ENCODE data around the gene KCNMB2. TPM values are rescaled to one million over a fixed set of nuclear protein-coding genes. Genes with fewer than 3 reads are reported as not detected.

Gene KCNMB2
- total RNA-seq, 4 donors from 2014 or later, result not detected

DNA sequence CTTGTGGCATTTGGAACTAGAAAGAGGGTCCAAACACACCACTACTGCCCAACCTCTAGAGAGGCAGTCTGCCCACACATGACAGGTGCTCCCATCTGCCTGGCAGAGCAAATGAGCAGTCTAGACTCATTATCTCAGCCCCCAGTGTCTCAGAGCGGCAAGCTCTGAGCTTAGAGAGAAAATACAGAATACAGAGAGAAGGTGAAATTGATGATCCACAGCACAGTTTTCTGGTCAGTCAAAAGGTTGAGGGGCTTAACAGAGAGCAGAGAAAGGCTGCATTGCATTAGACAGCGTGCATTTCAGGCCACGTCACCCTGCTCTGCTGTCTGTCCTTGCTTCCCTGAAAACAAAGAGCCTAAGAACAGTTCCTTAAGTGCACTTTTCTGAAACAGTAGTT is 135.1 kb downstream of the KCNMB2 start:
- no peak overlapping the region for H3K27ac ChIP-seq
- peaks cover 0 to 3% of the 10 kb centered on the region in 2 donors for H3K4me1 ChIP-seq
- H3K27me3 ChIP-seq, result no peaks in the 10 kb centered on the region
- intact Hi-C loops (cut with DNase I; ENCODE audit: low total_unique reads) (no loop called here), in situ Hi-C loops (cut with MboI; ENCODE audit: low sequenced_read_pairs in 4 of 4) (no loop called here)
- H3K9me3 ChIP-seq, result no peaks in the 10 kb centered on the region
- TF ChIP-seq POLR2A (IDR thresholded peaks at IDR 0.05), result no peak
- TF ChIP-seq, protein P1, sequence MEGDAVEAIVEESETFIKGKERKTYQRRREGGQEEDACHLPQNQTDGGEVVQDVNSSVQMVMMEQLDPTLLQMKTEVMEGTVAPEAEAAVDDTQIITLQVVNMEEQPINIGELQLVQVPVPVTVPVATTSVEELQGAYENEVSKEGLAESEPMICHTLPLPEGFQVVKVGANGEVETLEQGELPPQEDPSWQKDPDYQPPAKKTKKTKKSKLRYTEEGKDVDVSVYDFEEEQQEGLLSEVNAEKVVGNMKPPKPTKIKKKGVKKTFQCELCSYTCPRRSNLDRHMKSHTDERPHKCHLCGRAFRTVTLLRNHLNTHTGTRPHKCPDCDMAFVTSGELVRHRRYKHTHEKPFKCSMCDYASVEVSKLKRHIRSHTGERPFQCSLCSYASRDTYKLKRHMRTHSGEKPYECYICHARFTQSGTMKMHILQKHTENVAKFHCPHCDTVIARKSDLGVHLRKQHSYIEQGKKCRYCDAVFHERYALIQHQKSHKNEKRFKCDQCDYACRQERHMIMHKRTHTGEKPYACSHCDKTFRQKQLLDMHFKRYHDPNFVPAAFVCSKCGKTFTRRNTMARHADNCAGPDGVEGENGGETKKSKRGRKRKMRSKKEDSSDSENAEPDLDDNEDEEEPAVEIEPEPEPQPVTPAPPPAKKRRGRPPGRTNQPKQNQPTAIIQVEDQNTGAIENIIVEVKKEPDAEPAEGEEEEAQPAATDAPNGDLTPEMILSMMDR (IDR thresholded peaks at IDR 0.05 in 4 of 5, conservative IDR thresholded peaks at IDR 0.05 in 1 of 5), result no peak
- DNase-seq (no peak), ATAC-seq (no peak)
- H3K4me3 ChIP-seq, result no peak overlapping the region
- no peaks in the 10 kb centered on the region for H3K36me3 ChIP-seq

DNA sequence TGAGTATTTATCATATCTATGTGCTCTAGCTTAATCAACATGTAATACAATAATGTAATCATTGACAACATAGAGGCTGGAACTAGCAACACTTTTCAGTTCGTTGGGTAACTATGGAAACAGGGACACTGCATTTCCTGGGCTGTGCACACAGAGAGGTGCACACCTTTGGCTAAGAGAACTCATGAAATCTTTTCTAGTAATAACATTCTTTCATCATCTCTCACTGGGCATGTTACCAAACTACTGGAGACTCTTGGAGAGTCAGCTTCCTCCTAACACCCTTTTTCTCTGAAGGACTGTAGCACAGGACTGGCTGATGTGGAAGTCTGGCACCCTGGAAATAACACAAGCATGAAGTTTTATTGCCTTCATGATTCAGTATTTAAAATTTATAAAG is 135.6 kb downstream of the KCNMB2 start:
- H3K27me3 ChIP-seq, result no peaks in the 10 kb centered on the region
- intact Hi-C loops (cut with DNase I; ENCODE audit: low total_unique reads), result no loop called here
- H3K36me3 ChIP-seq, result no peaks in the 10 kb centered on the region
- no peak overlapping the region for H3K4me3 ChIP-seq
- no peak overlapping the region for H3K27ac ChIP-seq
- in situ Hi-C loops (cut with MboI; ENCODE audit: low sequenced_read_pairs in 4 of 4), result no loop called here
- peaks cover 0 to 3% of the 10 kb centered on the region in 2 donors for H3K4me1 ChIP-seq
- TF ChIP-seq POLR2A (IDR thresholded peaks at IDR 0.05), result no peak
- TF ChIP-seq, protein P1 (IDR thresholded peaks at IDR 0.05 in 4 of 5, conservative IDR thresholded peaks at IDR 0.05 in 1 of 5), result no peak
- no peak for ATAC-seq
- H3K9me3 ChIP-seq, result no peaks in the 10 kb centered on the region
- no peak for DNase-seq

DNA sequence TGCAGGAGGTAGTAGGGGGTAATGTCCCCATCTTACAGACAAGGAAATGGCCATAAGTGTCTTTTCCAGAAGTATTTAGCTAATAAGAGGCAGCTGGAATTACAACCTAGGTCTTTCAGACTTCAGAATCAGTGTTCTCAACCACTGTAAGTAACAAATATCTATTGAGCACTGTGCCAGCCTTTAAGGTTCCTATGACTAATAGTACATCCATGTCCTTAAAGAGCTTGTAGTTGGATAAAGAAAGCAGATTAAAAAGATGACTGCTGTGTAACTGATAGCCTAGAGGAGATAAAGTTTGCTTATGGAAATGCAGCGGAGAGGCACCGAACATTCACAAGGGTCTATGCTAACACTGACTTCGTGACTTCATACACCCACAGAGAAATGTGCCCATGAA is 136.0 kb downstream of the KCNMB2 start:
- Histone ChIP-seq H3K27me3 (no peaks in the 10 kb centered on the region), H3K4me3 (no peak overlapping the region), H3K36me3 (no peaks in the 10 kb centered on the region), H3K27ac (no peak overlapping the region), H3K4me1 (peaks cover 0 to 3% of the 10 kb centered on the region in 2 donors), H3K9me3 (no peaks in the 10 kb centered on the region)
- no peak for ATAC-seq
- in situ Hi-C loops (cut with MboI; ENCODE audit: low sequenced_read_pairs in 4 of 4) (no loop called here), intact Hi-C loops (cut with DNase I; ENCODE audit: low total_unique reads) (no loop called here)
- TF ChIP-seq POLR2A (IDR thresholded peaks at IDR 0.05), result no peak
- TF ChIP-seq, protein P1 (IDR thresholded peaks at IDR 0.05 in 4 of 5, conservative IDR thresholded peaks at IDR 0.05 in 1 of 5), result no peak
- no peak for DNase-seq

DNA sequence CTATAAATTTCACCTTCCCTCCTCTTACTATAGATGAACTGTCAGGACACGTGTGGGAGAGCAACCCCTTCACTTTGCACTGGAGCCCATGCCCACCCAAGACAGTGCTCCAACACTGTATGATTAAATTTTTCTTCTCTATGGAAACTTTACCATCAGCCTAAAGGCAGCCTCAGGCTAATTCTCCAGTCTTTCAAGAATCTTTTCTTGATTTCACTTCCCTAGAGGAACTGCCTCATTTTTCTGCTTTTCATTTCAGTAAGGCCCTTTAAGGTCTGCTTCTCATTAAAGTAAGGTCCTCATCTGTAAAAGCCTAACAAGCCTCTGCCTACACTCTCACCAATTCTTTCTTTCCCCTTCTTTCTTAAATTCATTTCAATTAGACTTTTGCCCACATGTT is 137.3 kb downstream of the KCNMB2 start:
- in situ Hi-C loops (cut with MboI; ENCODE audit: low sequenced_read_pairs in 4 of 4), result no loop called here

More for the DNA sequence above, 137.3 kb downstream of the KCNMB2 start:
- no peaks in the 10 kb centered on the region for H3K27me3 ChIP-seq
- no peak overlapping the region for H3K4me3 ChIP-seq
- ATAC-seq, result no peak
- TF ChIP-seq, protein P1 (IDR thresholded peaks at IDR 0.05 in 4 of 5, conservative IDR thresholded peaks at IDR 0.05 in 1 of 5), result no peak
- TF ChIP-seq POLR2A (IDR thresholded peaks at IDR 0.05), result no peak
- no peaks in the 10 kb centered on the region for H3K9me3 ChIP-seq
- no peak for DNase-seq
- peaks cover 0 to 2% of the 10 kb centered on the region in 2 donors for H3K4me1 ChIP-seq
- intact Hi-C loops (cut with DNase I; ENCODE audit: low total_unique reads), result no loop called here
- H3K27ac ChIP-seq, result no peak overlapping the region
- no peaks in the 10 kb centered on the region for H3K36me3 ChIP-seq

Data from gastrocnemius medialis (tissue), 4 donors.